GM12878 (cell line): Measurements from ENCODE around the gene B3GALNT1.

ENCODE experiments used
- BRCA1 ChIP-seq: IDR thresholded peaks from 2 replicates; pipeline ENCODE4 v1.6.1; 2011; ENCODE audit warnings: low read depth, low read length, improper control_type of control experiment
- CTCF ChIP-seq, 3 experiments: IDR thresholded peaks in 2 of 3; conservative IDR thresholded peaks in 1 of 3; 2 replicates each; pipeline ENCODE4 v1.5.1; 2011; ENCODE audit warnings: low read depth in 3 of 3, low read length in 3 of 3, mild to moderate bottlenecking in 3 of 3, control low read depth in 2 of 3, moderate library complexity in 2 of 3, inconsistent platforms in 1 of 3, mixed read lengths in 1 of 3; ENCODE audit not compliant: control insufficient read depth in 2 of 3, insufficient read depth in 1 of 3; ENCODE audit errors: extremely low read depth in 1 of 3

- no peak for TF ChIP-seq BRCA1
- no peak for TF ChIP-seq CTCF (IDR thresholded peaks at IDR 0.05 in 2 of 3, conservative IDR thresholded peaks at IDR 0.05 in 1 of 3; ENCODE audit: control insufficient read depth in 2 of 3, extremely low read depth in 1 of 3, insufficient read depth in 1 of 3, low read depth in 3 of 3, low read length in 3 of 3)
Observed at GRCh38 chr3:161108840-161109239, 3.7 kb upstream of the B3GALNT1 start.
